ENCODE measurements around the gene EXOSC10. TPM values are rescaled to one million over a fixed set of nuclear protein-coding genes. Genes with fewer than 3 reads are reported as not detected.

EXOSC10 gene
- total RNA-seq, 1 experiment from 2014 or later: 93.1 TPM

DNA sequence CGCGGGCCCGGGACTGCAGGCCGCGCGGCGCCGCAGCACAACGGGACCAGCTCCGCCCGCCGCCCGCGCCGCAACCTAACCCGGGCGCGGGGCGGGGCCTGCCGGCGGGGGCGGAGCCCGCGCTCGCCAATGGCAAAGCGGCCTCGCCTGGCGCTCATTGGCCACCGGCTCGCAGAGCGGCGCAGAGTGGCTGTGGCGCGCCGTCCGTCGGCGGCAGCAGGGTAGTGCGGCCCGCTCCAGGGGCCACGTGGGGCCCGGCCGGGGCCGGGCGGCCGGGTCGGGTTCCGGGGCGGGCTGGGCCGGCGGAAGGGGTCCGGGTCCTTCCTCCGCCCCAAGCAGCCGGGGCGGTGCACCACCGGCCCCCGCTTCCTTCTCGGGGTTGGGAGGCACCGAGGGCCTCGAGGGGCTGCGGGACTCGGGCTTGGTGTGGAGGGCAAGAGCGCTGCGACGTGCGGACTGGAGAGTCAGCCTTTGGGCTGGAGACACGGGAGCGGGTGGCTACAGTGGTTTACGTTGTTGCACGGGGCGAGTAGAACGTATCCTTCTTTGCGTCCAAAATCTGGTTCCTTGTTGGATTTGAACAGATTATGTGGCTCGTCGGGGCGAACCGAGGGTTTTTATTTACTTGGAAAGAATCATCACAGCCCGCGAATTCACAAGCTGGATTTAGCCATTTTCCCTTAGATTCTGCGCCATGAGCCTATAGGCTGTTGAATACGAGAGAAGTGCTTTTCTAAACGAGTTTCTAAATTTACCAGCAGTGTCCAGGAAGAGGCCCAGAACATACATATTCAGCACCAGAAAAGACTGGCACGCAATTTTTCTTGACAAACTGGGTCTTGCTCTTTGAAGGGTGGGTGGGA lies 39.5 kb downstream of the EXOSC10 start, which contains the start of gene SRM:
Gene SRM, minus strand, starts transcription at position 51 of the 863 bp plus-strand sequence. CDS start 75 bp downstream, outside the sequence.
- TF ChIP-seq TCF7L2 (IDR thresholded peaks at IDR 0.05; ENCODE audit: low read depth, low read length): no peak
- peak; percentile 92 for TF ChIP-seq POLR2AphosphoS5 (IDR thresholded peaks at IDR 0.05; ENCODE audit: low read depth, low read length)
- TF ChIP-seq, protein P1, sequence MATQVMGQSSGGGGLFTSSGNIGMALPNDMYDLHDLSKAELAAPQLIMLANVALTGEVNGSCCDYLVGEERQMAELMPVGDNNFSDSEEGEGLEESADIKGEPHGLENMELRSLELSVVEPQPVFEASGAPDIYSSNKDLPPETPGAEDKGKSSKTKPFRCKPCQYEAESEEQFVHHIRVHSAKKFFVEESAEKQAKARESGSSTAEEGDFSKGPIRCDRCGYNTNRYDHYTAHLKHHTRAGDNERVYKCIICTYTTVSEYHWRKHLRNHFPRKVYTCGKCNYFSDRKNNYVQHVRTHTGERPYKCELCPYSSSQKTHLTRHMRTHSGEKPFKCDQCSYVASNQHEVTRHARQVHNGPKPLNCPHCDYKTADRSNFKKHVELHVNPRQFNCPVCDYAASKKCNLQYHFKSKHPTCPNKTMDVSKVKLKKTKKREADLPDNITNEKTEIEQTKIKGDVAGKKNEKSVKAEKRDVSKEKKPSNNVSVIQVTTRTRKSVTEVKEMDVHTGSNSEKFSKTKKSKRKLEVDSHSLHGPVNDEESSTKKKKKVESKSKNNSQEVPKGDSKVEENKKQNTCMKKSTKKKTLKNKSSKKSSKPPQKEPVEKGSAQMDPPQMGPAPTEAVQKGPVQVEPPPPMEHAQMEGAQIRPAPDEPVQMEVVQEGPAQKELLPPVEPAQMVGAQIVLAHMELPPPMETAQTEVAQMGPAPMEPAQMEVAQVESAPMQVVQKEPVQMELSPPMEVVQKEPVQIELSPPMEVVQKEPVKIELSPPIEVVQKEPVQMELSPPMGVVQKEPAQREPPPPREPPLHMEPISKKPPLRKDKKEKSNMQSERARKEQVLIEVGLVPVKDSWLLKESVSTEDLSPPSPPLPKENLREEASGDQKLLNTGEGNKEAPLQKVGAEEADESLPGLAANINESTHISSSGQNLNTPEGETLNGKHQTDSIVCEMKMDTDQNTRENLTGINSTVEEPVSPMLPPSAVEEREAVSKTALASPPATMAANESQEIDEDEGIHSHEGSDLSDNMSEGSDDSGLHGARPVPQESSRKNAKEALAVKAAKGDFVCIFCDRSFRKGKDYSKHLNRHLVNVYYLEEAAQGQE (IDR thresholded peaks at IDR 0.05; ENCODE audit: insufficient read depth in 1 of 2, low read depth in 2 of 2, low read length in 1 of 2): no peak
- TF ChIP-seq, protein P2, sequence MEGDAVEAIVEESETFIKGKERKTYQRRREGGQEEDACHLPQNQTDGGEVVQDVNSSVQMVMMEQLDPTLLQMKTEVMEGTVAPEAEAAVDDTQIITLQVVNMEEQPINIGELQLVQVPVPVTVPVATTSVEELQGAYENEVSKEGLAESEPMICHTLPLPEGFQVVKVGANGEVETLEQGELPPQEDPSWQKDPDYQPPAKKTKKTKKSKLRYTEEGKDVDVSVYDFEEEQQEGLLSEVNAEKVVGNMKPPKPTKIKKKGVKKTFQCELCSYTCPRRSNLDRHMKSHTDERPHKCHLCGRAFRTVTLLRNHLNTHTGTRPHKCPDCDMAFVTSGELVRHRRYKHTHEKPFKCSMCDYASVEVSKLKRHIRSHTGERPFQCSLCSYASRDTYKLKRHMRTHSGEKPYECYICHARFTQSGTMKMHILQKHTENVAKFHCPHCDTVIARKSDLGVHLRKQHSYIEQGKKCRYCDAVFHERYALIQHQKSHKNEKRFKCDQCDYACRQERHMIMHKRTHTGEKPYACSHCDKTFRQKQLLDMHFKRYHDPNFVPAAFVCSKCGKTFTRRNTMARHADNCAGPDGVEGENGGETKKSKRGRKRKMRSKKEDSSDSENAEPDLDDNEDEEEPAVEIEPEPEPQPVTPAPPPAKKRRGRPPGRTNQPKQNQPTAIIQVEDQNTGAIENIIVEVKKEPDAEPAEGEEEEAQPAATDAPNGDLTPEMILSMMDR (IDR thresholded peaks at IDR 0.05): no peak
- TF ChIP-seq SIN3A (IDR thresholded peaks at IDR 0.05; ENCODE audit: borderline replicate concordance, insufficient read depth, low read depth, low read length): peak; percentile 88; the same call in 1 of the 2 replicates
- Histone ChIP-seq H3K4me1 (ENCODE audit: control insufficient read depth, insufficient read depth, low read length) (peaks cover 15% of the 10 kb centered on the region), H3K27me3 (ENCODE audit: control insufficient read depth, insufficient read depth, low read length) (no peaks in the 10 kb centered on the region), H3K36me3 (ENCODE audit: control insufficient read depth, insufficient read depth, low read length) (peaks cover 8% of the 10 kb centered on the region), H3K27ac (ENCODE audit: low read length) (peak within 1 kb of the TSS; percentile 89), H3K4me3 (ENCODE audit: low read depth in 2 of 2, low read length in 2 of 2) (peak within 1 kb of the TSS; percentile 82 to 84), H3K9me3 (ENCODE audit: control insufficient read depth, insufficient read depth, low read depth, low read length) (no peaks in the 10 kb centered on the region)
- intact Hi-C loops (cut with micrococcal nuclease; ENCODE audit: unreplicated experiment) (no loop called here), in situ Hi-C loops (cut with HindIII; ENCODE audit: low pct_unique_long_range_greater_than_20kb, low sequenced_read_pairs) (no loop called here)
- ATAC-seq (peak; percentile 96), DNase-seq (ENCODE audit: low read depth, low spot score) (no peak)
- BruUV-seq (replicated peaks): no TSS peak
- POLR2A ChIA-PET: interaction anchor here (0.6 kb wide), 1 partner anchor 120 kb away, joined by 4 read pairs; no protein-coding TSS in a partner anchor
- CTCF ChIA-PET: interaction anchor here (2.4 kb wide), 1 partner anchor 22 kb away, joined by 15 read pairs; no protein-coding TSS in a partner anchor

DNA sequence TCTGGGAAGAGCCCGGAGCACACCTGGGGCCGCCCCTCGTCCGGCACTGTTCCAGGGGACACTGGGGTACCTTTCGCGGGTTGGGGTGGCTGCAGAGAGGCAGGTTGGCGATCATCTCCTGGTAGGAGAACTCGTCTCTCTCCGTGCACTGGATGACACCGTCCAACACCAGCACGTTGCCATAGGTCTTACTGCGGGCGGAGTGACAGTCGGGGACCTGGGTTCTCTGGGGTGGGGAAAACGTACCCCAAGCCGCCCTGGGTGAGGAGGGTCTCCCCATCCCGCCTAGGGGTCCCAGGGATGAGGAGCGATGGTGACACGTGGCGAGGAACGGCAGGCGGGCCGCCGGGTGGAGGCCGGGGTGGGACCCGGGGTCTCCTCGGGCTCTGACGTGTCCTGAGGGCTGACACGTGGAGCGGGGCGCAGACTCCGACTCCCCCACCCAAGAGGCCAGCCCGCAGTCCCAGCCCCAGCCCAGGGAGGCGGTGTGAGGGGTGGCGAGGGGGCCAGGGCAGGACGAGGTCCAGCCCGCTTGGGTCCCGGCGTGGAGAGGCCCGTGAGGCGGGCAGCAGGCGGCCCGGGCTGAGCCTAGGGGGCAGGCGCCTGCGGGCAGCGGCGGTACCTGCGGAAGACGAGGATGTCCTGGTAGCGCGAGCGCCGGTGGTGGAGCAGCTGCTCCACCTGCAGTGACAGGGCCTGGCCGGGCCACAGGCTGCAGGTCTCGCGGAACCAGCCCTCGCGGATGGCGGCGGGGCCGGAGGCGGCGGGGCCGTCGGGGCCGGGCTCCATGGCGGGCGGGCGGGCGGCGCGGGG lies 40.3 kb downstream of the EXOSC10 start:
- in situ Hi-C loops (cut with HindIII; ENCODE audit: low pct_unique_long_range_greater_than_20kb, low sequenced_read_pairs): no loop called here
- Histone ChIP-seq H3K27ac (ENCODE audit: low read length) (peak overlapping the region; percentile 89), H3K4me1 (ENCODE audit: control insufficient read depth, insufficient read depth, low read length) (peaks cover 15% of the 10 kb centered on the region), H3K4me3 (ENCODE audit: low read depth in 2 of 2, low read length in 2 of 2) (peak overlapping the region; percentile 82 to 83), H3K36me3 (ENCODE audit: control insufficient read depth, insufficient read depth, low read length) (peaks cover 5% of the 10 kb centered on the region; the same call in 1 of the 2 replicates), H3K9me3 (ENCODE audit: control insufficient read depth, insufficient read depth, low read depth, low read length) (no peaks in the 10 kb centered on the region), H3K27me3 (ENCODE audit: control insufficient read depth, insufficient read depth, low read length) (no peaks in the 10 kb centered on the region)
- BruUV-seq (replicated peaks): no TSS peak
- no peak for DNase-seq (ENCODE audit: low read depth, low spot score)
- peak; percentile 35 for ATAC-seq
- TF ChIP-seq, protein P1 (IDR thresholded peaks at IDR 0.05; ENCODE audit: insufficient read depth in 1 of 2, low read depth in 2 of 2, low read length in 1 of 2): no peak
- intact Hi-C loops (cut with micrococcal nuclease; ENCODE audit: unreplicated experiment): no loop called here
- ChIA-PET CTCF (no interaction called here), POLR2A (interaction anchor here (0.6 kb wide), 1 partner anchor 120 kb away, joined by 4 read pairs; no protein-coding TSS in a partner anchor)
